Dedifferentiated amniotic fluid mesenchymal stem cell (primary cell): ENCODE data around the gene CEMIP.
A peak's percentile ranks its signal among the peaks of the same experiment; 100 is the strongest.
"Not testable (repeated sequence)": the region's sequence is repeated elsewhere in the genome, so short reads cannot be mapped to it uniquely, and the experiment has no call there.

Experiments used
- DNase-seq: peaks from one replicate; pipeline ENCODE4 v3.0.0-alpha.2; 2016; ENCODE audit errors: extremely low spot score

Gene CEMIP

GRCh38 chr15:80950291-80951078, 171.3 kb downstream of the CEMIP start:
- DNase-seq = no peak

GRCh38 chr15:80951941-80952340, 172.8 kb downstream of the CEMIP start:
- no peak for DNase-seq

- DNase-seq = no peak
These were observed 174.1 kb downstream of the CEMIP start for GRCh38 chr15:80953001-80953952.

GRCh38 chr15:80953953-80954778, 175.0 kb downstream of the CEMIP start:
- no peak for DNase-seq

GRCh38 chr15:80955571-80956452, 176.6 kb downstream of the CEMIP start:
- peak; percentile 63 for DNase-seq

GRCh38 chr15:80957556-80957955, 178.4 kb downstream of the CEMIP start:
- DNase-seq = no peak

- no peak for DNase-seq
These were observed 178.8 kb downstream of the CEMIP start for GRCh38 chr15:80957976-80958375.

GRCh38 chr15:80958818-80959495, 179.8 kb downstream of the CEMIP start:
- no peak for DNase-seq

- not testable (repeated sequence) for DNase-seq
These were observed 186.3 kb downstream of the CEMIP start for GRCh38 chr15:80965454-80965853.

- DNase-seq = no peak
These were observed 187.4 kb downstream of the CEMIP start for GRCh38 chr15:80966431-80967197.

GRCh38 chr15:80967451-80967850, 188.3 kb downstream of the CEMIP start:
- peak; percentile 78 for DNase-seq

- no peak for DNase-seq
These were observed 188.9 kb downstream of the CEMIP start for GRCh38 chr15:80967991-80968510.

- no peak for DNase-seq
These were observed 190.1 kb downstream of the CEMIP start for GRCh38 chr15:80969316-80969715.

- peak; percentile 60 for DNase-seq
These were observed 191.0 kb downstream of the CEMIP start for GRCh38 chr15:80970018-80970657.

- no peak for DNase-seq
These were observed 191.5 kb downstream of the CEMIP start for GRCh38 chr15:80970658-80971057.

- DNase-seq = no peak
These were observed 192.0 kb downstream of the CEMIP start for GRCh38 chr15:80971143-80971542.

- DNase-seq = no peak
These were observed 193.1 kb downstream of the CEMIP start for GRCh38 chr15:80972276-80972675.

- DNase-seq = no peak
These were observed 195.7 kb downstream of the CEMIP start for GRCh38 chr15:80974914-80975313.

- no peak for DNase-seq
These were observed 197.7 kb downstream of the CEMIP start for GRCh38 chr15:80976851-80977250.
